ENCODE results near the gene SLC7A1.

Gene SLC7A1

DNA sequence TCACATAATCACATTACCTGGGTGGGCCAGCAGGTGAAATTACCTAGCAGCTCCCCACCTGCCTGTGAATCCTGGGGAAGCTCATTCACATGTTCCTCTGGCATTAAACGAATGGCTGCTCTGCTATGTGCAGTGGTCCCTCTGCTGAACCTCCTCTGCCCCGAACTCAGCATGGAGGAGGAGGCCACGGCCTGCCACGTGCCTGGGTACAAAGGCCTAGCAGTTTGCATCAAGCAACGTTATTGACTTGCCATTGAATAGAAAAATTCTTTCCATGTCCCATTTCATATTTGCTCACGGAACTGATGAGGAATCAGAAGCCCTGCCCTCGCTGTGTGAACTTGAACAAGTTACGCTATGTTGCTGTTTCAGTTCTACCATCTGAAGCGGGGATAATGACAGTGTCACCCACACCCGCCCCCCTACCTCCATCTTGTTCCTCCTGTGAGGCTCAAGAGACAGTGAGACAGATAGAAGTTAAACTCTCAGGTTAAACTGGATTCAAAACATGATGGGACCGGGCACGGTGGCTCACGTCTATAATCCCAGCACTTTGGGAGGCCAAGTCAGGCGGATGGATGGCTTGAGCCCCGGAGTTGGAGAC, 25.3 kb downstream of the SLC7A1 start:
- no peak overlapping the region for H3K4me3 ChIP-seq (ENCODE audit: low read depth, low read length)
- no peak for DNase-seq (ENCODE audit: low read depth)
- no peak for TF ChIP-seq CTCF (IDR thresholded peaks at IDR 0.05; ENCODE audit: low read depth, low read length, missing control alignments)

DNA sequence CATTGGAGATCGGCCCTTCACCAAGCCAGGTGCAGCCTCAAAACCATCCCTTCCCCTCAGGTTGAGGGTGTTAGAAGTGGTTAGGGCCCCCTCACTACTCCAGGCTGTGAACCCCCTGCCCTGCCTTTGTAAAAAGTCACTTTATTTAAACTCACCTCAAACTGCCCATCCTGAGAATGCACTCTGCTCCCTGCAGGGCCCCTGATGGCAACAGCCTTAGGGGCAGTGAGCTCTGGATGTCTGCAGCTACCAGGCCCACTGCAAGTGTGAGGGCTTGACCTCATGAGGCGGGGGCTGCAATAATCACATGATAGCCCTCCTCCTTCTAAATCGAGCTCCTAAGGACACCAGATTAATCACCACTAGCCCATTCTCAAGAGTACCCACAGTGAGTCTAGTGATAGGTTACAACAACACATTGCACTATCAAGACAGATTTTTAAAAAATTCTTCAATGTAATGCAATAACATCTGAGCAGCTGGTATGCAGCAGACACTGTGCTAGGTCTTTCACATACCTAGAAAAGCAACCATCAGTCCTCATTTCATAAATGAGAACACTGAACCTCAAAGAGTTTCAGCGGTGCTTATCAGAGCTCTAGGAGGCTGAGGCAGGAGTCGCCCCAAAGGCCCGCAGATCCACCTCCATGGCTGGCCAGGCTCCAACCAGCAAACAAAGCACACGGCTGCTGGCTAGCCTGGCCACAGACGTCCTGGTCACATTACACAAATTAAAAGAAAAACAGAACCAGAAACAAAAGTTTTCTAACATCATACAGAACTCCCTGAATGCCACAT, 26.0 kb downstream of the SLC7A1 start:
- no peak for DNase-seq (ENCODE audit: low read depth)
- H3K4me3 ChIP-seq (ENCODE audit: low read depth, low read length) = no peak overlapping the region
- no peak for TF ChIP-seq CTCF (IDR thresholded peaks at IDR 0.05; ENCODE audit: low read depth, low read length, missing control alignments)

GRCh38 chr13:29568731-29569130, 26.8 kb downstream of the SLC7A1 start:
- no peak for DNase-seq (ENCODE audit: low read depth)
- no peak overlapping the region for H3K4me3 ChIP-seq (ENCODE audit: low read depth, low read length)
- TF ChIP-seq CTCF (IDR thresholded peaks at IDR 0.05; ENCODE audit: low read depth, low read length, missing control alignments) = no peak

DNA sequence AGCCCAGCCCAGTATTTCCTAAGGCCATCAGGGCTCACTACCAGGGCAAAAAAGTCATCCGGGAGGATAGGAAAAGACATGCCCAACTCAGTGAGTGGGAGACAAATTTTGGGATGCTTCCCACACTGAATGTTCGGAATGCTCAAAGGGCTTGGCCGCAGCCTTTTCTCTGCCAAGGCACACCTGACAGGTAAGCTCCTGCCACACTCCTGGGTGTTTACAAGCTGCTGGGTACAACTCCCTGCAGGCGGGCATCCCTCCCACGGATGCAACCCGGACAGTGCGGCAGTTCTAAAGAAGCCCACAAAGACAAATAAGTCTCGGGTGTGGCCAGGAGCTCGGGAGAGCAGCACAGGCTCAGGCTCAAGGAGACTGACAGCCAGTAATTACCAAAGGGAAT, 28.1 kb downstream of the SLC7A1 start:
- no peak for DNase-seq (ENCODE audit: low read depth)
- no peak for TF ChIP-seq CTCF (IDR thresholded peaks at IDR 0.05; ENCODE audit: low read depth, low read length, missing control alignments)
- no peak overlapping the region for H3K4me3 ChIP-seq (ENCODE audit: low read depth, low read length)

GRCh38 chr13:29566206-29566605, 29.3 kb downstream of the SLC7A1 start:
- TF ChIP-seq CTCF (IDR thresholded peaks at IDR 0.05; ENCODE audit: low read depth, low read length, missing control alignments) = no peak

DNA sequence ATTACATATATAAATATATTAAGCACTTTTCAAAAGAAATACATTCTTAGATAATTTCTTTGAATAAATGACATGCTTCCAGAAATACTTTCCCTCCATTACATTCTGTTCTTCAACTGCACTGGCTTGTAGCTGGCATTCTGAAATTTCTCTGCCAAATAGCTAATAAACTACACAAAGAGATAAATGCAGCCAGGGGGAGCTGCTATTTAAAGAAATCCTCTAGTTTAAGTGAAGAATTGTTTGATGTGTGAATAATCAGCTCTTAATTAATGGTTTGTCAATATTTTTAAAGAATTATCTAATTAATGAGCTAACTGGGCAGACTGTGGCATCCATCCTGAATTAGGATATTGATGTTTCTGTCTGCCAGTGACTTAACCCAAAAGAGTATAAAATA, 30.7 kb downstream of the SLC7A1 start:
- no peak for TF ChIP-seq CTCF (IDR thresholded peaks at IDR 0.05; ENCODE audit: low read depth, low read length, missing control alignments)
- no peak for DNase-seq (ENCODE audit: low read depth)
- H3K4me3 ChIP-seq (ENCODE audit: low read depth, low read length) = no peak overlapping the region

More at GRCh38 chr13:29566206-29566605, 29.3 kb downstream of the SLC7A1 start:
- no peak overlapping the region for H3K4me3 ChIP-seq (ENCODE audit: low read depth, low read length)
- no peak for DNase-seq (ENCODE audit: low read depth)

Data from GM12864 (cell line).